AG04450 (cell line): ENCODE data around the gene NTM. TPM values are rescaled to one million over a fixed set of nuclear protein-coding genes. Genes with fewer than 3 reads are reported as not detected.

Experiments
- CTCF ChIA-PET: fragments of 300-600, 350-600 bp; formaldehyde crosslinking; extraction: SDS; loops from one replicate; lab custom pipeline; 2022; ENCODE audit warnings: antibody characterized with exemption, inconsistent platforms; lab: Charles Lee
- POLR2A ChIA-PET: fragments of 350-600 bp; formaldehyde crosslinking; extraction: SDS; loops from one replicate; lab custom pipeline; 2021; ENCODE audit warnings: antibody characterized with exemption, inconsistent platforms; lab: Yijun Ruan, JAX
- DNase-seq: peaks from one replicate; pipeline ENCODE4 v3.0.0-alpha.2; 2011; ENCODE audit warnings: low read depth, low spot score
- H3K27ac ChIP-seq: one replicate; pipeline ENCODE4 v1.5.1; 2012; ENCODE audit warnings: low read depth, low read length, control low read depth
- H3K27me3 ChIP-seq: one replicate; pipeline ENCODE4 v1.6.0; 2012; ENCODE audit warnings: low read length; ENCODE audit not compliant: control insufficient read depth, insufficient read depth
- H3K4me3 ChIP-seq: 2 replicates; pipeline ENCODE4 v1.5.1; 2011; ENCODE audit warnings: mild to moderate bottlenecking, low read depth, low read length, control low read depth
- H3K9me3 ChIP-seq: 2 replicates; pipeline ENCODE4 v1.5.1; 2012; ENCODE audit warnings: low read length; ENCODE audit not compliant: control insufficient read depth, insufficient read depth
- CTCF ChIP-seq: IDR thresholded peaks from 2 replicates; pipeline ENCODE4 v1.5.1; 2011; ENCODE audit warnings: low read depth, low read length, control low read depth, inconsistent platforms
- polyA plus RNA-seq: library from polyadenylated mRNA; depleted of rRNA; stranded (reverse); fragments of >200 nt; gene quantifications from 2 replicates; pipeline ENCODE4 v1.2.3, GENCODE V29; 2011

Gene NTM
- polyA plus RNA-seq, 1 experiment = 26.9 TPM

GRCh38 chr11:132140056-132140455 lies 769.6 kb downstream of the NTM start:
- POLR2A ChIA-PET = no interaction called here
- CTCF ChIA-PET = no interaction called here
- Histone ChIP-seq H3K9me3 (no peaks in the 10 kb centered on the region), H3K27ac (no peak overlapping the region), H3K27me3 (no peaks in the 10 kb centered on the region), H3K4me3 (no peak overlapping the region)
- TF ChIP-seq CTCF = no peak
- DNase-seq = no peak

DNA sequence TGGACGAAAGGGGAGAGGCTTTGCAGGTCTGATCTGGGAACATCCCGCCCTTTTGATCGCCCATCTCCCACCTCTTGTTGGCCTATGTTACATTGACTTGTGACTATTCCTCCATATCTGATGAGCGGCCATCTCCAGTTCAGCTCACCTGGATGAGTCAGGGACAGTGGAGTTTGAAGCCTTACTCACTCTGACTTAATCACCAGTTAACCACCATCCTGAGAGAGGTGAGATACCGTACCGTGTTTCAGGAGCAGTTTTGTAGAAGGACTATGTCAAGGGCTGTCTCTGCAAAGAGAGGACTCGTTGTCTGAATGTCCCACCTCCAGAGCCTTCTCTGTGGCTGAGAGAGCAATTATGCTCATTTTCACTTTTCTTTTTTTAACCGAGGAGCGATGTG lies 771.7 kb downstream of the NTM start:
- H3K27me3 ChIP-seq = no peaks in the 10 kb centered on the region
- CTCF ChIA-PET = no interaction called here

DNA sequence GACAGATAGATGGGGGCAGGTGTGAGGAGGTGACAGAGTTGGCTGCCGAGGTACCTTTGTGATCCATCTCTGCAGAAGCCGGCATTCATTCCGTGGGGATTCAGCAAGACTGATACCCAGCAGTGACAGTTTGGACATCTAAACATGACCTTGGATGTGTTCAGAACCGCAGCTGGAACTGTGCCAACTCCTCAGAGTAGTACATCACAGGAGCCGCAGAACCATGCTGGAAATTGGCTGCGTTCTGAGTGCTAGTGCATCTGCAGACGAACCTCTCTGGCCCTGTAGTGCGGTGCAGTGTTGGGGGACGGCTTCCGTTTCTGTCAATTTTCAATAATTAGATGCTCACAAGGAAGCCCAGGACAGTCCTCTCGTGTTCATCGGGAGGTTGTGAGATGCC lies 772.1 kb downstream of the NTM start:
- no peak for TF ChIP-seq CTCF
- CTCF ChIA-PET = interaction anchor here (2.0 kb wide), 1 partner anchor 16 kb away, joined by 10 read pairs; no protein-coding TSS in a partner anchor

More for the DNA sequence above, 771.7 kb downstream of the NTM start:
- no peak overlapping the region for H3K27ac ChIP-seq
- TF ChIP-seq CTCF = no peak
- H3K4me3 ChIP-seq = no peak overlapping the region
- no peaks in the 10 kb centered on the region for H3K9me3 ChIP-seq
- POLR2A ChIA-PET = no interaction called here
- DNase-seq = no peak

GRCh38 chr11:132147464-132147863 lies 777.0 kb downstream of the NTM start:
- H3K9me3 ChIP-seq = no peaks in the 10 kb centered on the region
- ChIA-PET POLR2A (interaction anchor here (0.6 kb wide), 1 partner anchor 917 kb away, joined by 3 read pairs; no protein-coding TSS in a partner anchor), CTCF (interaction anchor here (0.6 to 0.8 kb wide), 2 partner anchors 21 to 218 kb away, joined by 3 to 5 read pairs; no protein-coding TSS in a partner anchor)
- no peak for TF ChIP-seq CTCF
- no peak overlapping the region for H3K4me3 ChIP-seq
- H3K27ac ChIP-seq = no peak overlapping the region
- DNase-seq = no peak
- no peaks in the 10 kb centered on the region for H3K27me3 ChIP-seq

More for the DNA sequence above, 772.1 kb downstream of the NTM start:
- H3K27ac ChIP-seq = no peak overlapping the region
- H3K27me3 ChIP-seq = no peaks in the 10 kb centered on the region
- DNase-seq = no peak
- no peaks in the 10 kb centered on the region for H3K9me3 ChIP-seq
- POLR2A ChIA-PET = no interaction called here
- H3K4me3 ChIP-seq = no peak overlapping the region

DNA sequence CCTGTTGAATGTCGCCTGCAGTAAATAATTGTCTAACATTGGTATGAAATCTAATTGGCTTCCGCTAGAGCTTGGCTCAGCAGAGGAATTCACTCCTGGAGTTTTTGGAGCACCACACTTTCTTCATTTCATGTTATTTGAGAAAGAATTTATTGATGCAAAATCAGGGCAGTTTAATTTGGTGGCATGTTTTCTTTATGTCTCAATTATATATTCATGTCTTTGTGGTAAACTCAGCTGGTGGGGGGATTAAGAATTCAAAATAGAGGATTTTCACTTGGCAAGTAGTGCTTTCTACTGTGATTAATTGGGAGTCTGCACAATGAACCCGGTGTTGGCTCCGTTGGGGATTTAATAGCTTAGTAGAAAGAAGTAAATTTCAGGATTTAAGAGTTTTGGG lies 784.4 kb downstream of the NTM start:
- no peak for DNase-seq
- Histone ChIP-seq H3K27me3 (no peaks in the 10 kb centered on the region), H3K4me3 (no peak overlapping the region), H3K9me3 (no peaks in the 10 kb centered on the region), H3K27ac (no peak overlapping the region)
- ChIA-PET POLR2A (no interaction called here), CTCF (interaction anchor here (2.1 kb wide), 1 partner anchor 28 kb away, joined by 9 read pairs; no protein-coding TSS in a partner anchor)
- no peak for TF ChIP-seq CTCF
